ENCODE results near the gene TBKBP1.

DNA sequence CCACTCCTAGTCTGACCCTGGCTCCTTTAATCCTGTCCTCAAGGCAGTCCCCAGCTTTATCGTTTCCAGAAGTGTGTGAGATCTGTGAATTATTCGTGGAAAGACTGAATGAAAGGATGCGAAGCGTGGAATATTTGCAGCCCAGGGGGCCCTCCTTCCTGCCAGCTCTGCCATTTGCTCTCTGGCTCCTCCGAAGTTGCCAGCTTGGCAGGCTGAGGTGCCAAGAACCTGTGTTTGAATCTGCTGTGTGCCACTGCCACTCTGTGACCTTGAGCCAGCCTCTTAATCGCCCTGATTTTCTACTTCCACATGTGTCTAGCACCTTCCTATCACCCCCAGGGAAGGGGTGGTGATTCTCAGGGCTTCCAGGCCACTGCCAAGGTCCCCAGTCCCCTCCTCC lies 10.8 kb downstream of the TBKBP1 start:
- no peak for TF ChIP-seq POLR2A (IDR thresholded peaks at IDR 0.05)
- TF ChIP-seq, protein P1, sequence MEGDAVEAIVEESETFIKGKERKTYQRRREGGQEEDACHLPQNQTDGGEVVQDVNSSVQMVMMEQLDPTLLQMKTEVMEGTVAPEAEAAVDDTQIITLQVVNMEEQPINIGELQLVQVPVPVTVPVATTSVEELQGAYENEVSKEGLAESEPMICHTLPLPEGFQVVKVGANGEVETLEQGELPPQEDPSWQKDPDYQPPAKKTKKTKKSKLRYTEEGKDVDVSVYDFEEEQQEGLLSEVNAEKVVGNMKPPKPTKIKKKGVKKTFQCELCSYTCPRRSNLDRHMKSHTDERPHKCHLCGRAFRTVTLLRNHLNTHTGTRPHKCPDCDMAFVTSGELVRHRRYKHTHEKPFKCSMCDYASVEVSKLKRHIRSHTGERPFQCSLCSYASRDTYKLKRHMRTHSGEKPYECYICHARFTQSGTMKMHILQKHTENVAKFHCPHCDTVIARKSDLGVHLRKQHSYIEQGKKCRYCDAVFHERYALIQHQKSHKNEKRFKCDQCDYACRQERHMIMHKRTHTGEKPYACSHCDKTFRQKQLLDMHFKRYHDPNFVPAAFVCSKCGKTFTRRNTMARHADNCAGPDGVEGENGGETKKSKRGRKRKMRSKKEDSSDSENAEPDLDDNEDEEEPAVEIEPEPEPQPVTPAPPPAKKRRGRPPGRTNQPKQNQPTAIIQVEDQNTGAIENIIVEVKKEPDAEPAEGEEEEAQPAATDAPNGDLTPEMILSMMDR (IDR thresholded peaks at IDR 0.05) = no peak

Measured in Peyer's patch (tissue), 4 donors.